Measurements from ENCODE around the gene AMBRA1.

GRCh38 chr11:46491661-46492330 lies 102.0 kb downstream of the AMBRA1 start:
- no peak for TF ChIP-seq CTCF (IDR thresholded peaks at IDR 0.05)
- no peak for TF ChIP-seq POLR2A (IDR thresholded peaks at IDR 0.05)

Data from breast epithelium (tissue), 3 donors.